Fibroblast of the aortic adventitia (primary cell): Measurements from ENCODE around the gene KCNC1. TPM values are rescaled to one million over a fixed set of nuclear protein-coding genes. Genes with fewer than 3 reads are reported as not detected.

Experiments used
- DNase-seq: peaks from one replicate; pipeline ENCODE4 v3.0.0-alpha.2; 2010; ENCODE audit warnings: low read depth
- H3K4me3 ChIP-seq: 2 replicates; pipeline ENCODE4 v1.5.1; 2011; ENCODE audit warnings: low read depth, mild to moderate bottlenecking, control low read depth, low read length, moderate library complexity
- CTCF ChIP-seq: IDR thresholded peaks from 2 replicates; pipeline ENCODE4 v1.5.1; 2011; ENCODE audit warnings: mild to moderate bottlenecking, low read length, control low read depth, inconsistent platforms; ENCODE audit not compliant: insufficient read depth
- total RNA-seq: library from RNA; depleted of rRNA; stranded (reverse); fragments of >200 nt; gene quantifications from 2 replicates; pipeline ENCODE4 v1.2.3, GENCODE V29; 2012; ENCODE audit warnings: low replicate concordance

Gene KCNC1
- total RNA-seq, 1 donor, result not detected

DNA sequence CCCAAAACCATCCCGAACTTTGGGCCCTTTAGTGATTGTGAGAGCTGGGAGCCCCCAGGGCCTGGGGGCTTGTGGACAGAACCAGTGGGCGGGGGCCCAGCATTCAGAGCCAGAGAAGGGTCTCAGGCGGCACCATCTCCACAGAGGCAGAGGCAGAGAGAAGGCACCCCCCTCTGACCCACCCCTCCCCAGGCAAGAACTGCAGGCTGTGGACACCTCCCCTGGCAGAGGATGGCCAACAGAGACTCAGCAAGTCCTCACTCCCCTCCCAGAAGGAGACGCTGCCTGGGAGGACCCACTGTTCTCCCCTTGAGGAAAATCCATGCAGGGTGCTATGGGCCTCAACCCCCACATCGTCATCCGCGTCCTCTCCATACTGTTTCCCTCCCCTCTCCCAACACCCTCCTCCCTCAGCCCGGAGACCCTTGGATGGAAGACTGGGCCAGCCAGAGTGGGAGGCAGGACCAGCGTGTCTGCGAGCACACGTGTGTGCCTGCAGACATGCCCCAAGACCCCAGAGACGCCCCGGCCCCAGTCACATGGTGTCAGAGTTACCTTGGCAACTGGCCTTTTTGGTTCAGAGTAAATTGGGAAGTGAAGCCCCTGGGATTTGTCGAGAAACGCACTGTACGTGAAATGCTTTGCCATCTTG, 42.6 kb downstream of the KCNC1 start:
- TF ChIP-seq CTCF, result no peak
- no peak overlapping the region for H3K4me3 ChIP-seq
- DNase-seq, result no peak

- no peak overlapping the region for H3K4me3 ChIP-seq
- no peak for DNase-seq
- no peak for TF ChIP-seq CTCF
Observed at GRCh38 chr11:17777738-17778091, 43.1 kb downstream of the KCNC1 start.

GRCh38 chr11:17778352-17778751, 43.8 kb downstream of the KCNC1 start:
- H3K4me3 ChIP-seq, result no peak overlapping the region
- no peak for TF ChIP-seq CTCF
- DNase-seq, result no peak

- no peak for DNase-seq
- H3K4me3 ChIP-seq, result no peak overlapping the region
- TF ChIP-seq CTCF, result no peak
Observed at GRCh38 chr11:17778956-17779860, 44.6 kb downstream of the KCNC1 start.

GRCh38 chr11:17779861-17780594, 45.4 kb downstream of the KCNC1 start:
- no peak for DNase-seq
- no peak overlapping the region for H3K4me3 ChIP-seq
- TF ChIP-seq CTCF, result no peak

GRCh38 chr11:17780668-17781067, 46.1 kb downstream of the KCNC1 start:
- TF ChIP-seq CTCF, result no peak
- DNase-seq, result no peak
- no peak overlapping the region for H3K4me3 ChIP-seq
